ENCODE data around the gene IRF7.

The IRF7 gene

DNA sequence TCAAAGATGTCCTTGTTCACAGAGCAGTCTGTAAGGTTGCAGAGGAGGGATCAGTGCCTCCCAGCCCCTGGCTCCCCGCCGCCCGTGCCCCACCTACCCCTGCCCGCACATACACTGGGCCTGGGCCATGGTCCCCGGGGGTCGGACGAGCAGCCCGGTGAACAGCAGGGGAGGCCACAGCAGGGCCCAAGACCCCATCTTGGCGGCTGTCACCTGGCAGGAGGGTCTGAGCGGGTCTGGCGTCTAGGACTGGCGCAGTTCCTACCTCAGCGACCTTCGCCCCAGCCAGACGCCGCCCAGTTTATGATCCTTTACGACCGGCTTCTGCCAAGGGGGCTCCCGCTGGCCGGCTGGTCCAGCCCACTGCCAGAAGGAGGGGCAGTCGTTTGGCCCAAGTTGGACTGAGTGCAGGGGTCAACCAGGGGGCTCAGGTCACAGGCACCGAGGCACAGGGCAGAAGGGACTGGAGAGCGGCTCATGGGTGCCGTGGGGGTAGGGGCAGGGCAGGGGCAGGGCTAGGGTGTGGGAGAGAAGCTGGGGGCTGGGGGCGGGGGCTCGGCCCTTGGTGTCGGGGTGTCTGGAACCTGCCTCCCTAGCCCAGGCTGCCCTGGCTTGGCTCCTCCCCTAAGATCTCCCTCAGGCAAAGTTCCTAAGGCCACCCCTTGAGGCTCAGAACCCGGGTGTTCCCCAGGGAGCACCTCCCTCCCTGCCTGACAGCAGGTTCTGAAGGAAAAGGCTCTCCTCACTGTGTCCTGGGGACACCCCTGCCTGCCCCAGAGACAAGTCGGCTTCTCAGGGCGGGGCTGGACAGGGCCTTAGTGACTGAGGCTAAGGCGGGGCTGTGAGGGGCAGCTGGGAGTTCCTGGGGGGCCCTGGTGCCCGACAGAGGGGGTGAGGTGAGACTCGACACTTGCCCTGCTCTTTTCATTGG is 9.2 kb upstream of the IRF7 start, which contains the start of gene CDHR5:
Gene CDHR5 (minus strand): TSS at position 251 of the 931 bp plus-strand sequence. CDS start 53 bp downstream, at position 198.
- no peak for DNase-seq (ENCODE audit: extremely low read depth, low read depth)
- TF ChIP-seq, protein P1, sequence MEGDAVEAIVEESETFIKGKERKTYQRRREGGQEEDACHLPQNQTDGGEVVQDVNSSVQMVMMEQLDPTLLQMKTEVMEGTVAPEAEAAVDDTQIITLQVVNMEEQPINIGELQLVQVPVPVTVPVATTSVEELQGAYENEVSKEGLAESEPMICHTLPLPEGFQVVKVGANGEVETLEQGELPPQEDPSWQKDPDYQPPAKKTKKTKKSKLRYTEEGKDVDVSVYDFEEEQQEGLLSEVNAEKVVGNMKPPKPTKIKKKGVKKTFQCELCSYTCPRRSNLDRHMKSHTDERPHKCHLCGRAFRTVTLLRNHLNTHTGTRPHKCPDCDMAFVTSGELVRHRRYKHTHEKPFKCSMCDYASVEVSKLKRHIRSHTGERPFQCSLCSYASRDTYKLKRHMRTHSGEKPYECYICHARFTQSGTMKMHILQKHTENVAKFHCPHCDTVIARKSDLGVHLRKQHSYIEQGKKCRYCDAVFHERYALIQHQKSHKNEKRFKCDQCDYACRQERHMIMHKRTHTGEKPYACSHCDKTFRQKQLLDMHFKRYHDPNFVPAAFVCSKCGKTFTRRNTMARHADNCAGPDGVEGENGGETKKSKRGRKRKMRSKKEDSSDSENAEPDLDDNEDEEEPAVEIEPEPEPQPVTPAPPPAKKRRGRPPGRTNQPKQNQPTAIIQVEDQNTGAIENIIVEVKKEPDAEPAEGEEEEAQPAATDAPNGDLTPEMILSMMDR (IDR thresholded peaks at IDR 0.05; ENCODE audit: low read depth, low read length): no peak

DNA sequence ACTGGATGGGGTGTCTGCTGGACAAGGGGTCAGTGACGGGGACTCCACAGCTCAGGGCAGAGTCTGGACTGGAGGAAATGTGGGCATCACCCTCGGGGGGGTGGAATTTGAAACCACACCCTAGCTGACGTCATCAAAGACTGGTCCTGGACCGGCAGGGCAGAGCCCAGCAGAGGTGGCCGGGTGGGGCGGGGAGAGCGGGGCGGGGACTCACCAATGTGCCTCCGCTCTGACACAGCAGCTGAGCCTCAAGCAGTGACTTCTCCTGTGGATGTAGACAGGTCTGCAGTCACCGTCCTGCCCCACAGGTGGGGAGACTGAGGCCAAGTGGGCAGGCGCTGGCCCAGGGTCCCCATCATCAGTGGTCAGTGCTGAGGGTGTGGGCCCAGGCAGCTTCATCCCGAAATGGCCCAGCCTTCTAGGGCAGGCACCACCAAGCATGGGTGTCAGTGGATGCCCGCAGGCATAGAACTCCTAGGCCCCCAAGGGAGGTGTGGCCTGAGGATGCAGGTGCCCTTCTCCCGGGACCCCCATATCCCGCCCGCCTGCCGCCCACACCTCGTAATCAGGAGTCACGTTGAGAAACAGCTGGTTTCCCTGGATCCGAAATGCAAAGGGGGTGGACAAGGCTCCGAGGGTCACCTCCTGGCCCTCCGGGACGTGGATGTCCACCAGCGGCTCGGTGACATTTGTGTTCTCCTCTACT is 8.4 kb upstream of the IRF7 start:
- TF ChIP-seq, protein P1 (IDR thresholded peaks at IDR 0.05; ENCODE audit: low read depth, low read length): no peak
- no peak for DNase-seq (ENCODE audit: extremely low read depth, low read depth)

DNA sequence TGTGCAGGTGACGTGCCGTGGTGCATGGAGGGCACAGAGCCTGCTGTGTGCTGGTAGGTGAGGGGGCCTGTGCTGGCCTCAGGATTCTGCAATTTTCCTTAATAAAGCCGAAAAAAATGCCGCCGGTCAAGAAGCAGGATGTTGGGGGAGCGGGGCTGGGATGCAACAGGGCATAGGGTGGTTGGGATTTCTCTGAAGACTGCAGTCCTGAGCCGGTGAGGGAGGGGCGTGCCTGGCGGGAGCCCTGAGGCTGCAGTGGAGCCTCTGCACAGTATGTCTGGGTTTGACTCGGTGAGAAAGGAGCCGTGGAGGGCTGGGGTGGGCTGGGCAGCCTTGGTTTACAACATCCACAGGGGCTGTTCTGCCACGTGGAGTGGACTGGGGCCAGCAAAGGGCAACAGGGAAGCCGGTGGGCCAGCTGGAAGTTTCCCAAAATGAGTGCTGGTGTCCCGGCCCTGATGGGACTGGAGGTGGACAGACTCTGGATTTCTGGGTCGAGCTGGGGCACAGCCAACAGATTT is 7.7 kb upstream of the IRF7 start:
- TF ChIP-seq, protein P1 (IDR thresholded peaks at IDR 0.05; ENCODE audit: low read depth, low read length): no peak
- DNase-seq (ENCODE audit: extremely low read depth, low read depth): no peak

DNA sequence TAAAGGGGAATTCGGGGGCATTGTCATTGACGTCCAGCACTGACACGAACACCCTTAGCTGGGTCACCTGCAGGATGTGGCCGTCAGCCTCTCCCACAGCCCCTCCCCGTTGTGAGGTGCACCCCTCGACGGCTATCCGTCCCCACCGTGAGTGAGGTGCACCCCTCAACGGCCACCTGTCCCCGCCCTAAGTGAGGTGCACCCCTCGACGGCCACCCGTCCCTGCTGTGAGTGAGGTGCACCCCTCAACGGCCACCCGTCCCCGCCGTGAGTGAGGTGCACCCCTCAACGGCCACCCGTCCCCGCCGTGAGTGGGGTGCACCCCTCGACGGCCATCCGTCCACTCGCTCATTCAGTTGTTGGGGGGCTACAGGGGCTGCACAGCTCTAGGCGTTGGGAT is 6.1 kb upstream of the IRF7 start:
- DNase-seq (ENCODE audit: extremely low read depth, low read depth): no peak
- TF ChIP-seq, protein P1 (IDR thresholded peaks at IDR 0.05; ENCODE audit: low read depth, low read length): no peak

DNA sequence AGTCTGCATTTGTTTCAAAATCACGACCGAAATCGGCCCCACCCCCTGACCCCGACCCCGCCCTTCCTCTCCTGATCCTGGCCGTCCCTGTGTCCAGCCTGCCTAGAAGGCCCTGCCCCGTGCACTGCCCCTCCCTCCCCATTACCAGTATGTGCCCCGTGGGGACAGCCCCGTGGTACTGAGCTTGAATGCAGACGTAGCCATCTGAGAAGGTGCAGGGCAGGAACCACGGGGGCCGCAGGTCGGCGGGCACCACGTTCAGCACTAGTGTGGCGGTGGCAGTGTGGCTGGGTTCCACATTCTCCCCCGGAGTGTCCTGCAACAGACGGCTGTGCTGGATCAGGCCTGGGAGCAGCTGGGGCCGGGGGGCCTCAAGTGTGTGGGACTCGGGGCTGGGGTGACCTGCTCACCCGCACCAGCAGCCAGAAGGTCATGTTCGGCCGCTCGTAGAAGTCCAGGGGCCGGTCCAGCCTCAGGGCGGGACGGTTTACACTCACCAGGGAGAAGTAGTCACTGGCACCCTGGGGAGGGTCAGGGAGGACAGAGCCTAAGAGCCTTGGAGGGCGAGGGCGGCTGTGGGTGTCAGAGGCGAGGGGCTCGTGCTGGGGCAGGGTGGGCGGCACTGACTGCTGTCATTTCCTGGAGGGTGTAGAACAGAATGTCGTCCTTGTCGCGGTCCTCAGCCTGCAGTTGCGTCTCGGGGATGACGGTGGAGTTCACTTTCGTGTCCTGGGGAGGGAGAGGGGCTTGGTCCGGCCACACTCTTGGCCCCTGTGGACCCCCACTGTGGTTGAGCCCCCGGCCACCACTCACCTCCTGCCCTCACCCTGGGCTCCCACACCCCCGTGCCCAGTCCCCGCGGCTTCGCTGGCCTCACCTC is 5.4 kb upstream of the IRF7 start:
- DNase-seq (ENCODE audit: extremely low read depth, low read depth): no peak
- TF ChIP-seq, protein P1 (IDR thresholded peaks at IDR 0.05; ENCODE audit: low read depth, low read length): no peak

DNA sequence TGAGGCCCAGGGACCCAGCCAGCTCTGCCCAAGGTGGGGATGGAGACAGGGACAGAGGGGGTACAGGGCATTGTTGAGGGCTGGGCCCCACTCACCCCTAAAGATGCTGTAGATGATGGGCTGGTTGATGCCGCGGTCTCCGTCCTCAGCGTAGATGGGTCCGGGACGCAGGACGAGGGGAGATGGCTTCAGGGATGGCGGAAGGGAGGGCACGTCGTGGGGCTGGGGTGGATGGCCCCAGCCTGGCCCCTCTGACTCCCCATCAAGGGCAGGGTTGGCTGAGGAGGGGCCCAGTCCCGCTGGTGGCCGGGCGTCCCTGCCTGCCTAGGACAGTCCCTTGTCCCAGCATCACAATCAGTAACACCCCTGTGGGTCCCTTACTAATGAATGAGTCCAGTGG is 4.5 kb upstream of the IRF7 start:
- no peak for DNase-seq (ENCODE audit: extremely low read depth, low read depth)
- TF ChIP-seq, protein P1 (IDR thresholded peaks at IDR 0.05; ENCODE audit: low read depth, low read length): no peak
